Breast epithelium (tissue), 4 donors: ENCODE data around the gene PHF21B. TPM values are rescaled to one million over a fixed set of nuclear protein-coding genes. Genes with fewer than 3 reads are reported as not detected.

ENCODE experiments used
- DNase-seq, 2 donors: peaks; one replicate each; pipeline ENCODE4 v3.0.0-alpha.2; 2019; ENCODE audit warnings: low spot score in 2 of 2
- H3K27ac ChIP-seq, 2 donors: fragments of 200-600 bp; sonication (generic) in 1 of 2; one replicate each; pipeline ENCODE4 v1.5.1; 2016 to 2019; ENCODE audit warnings: mild to moderate bottlenecking in 1 of 2
- H3K27me3 ChIP-seq, 2 donors: fragments of 200-600 bp; sonication (generic) in 1 of 2; one replicate each; pipeline versions ENCODE4 v1.5.1 to v1.6.0; 2017 to 2019; ENCODE audit warnings: control low read depth in 1 of 2, mild to moderate bottlenecking in 1 of 2
- H3K36me3 ChIP-seq: fragments of 200-600 bp; one replicate; pipeline ENCODE4 v1.5.1; 2019
- H3K4me1 ChIP-seq, 2 donors: fragments of 200-600 bp; sonication (generic); one replicate each; pipeline ENCODE4 v1.5.1; 2016 to 2019; ENCODE audit warnings: control low read depth in 1 of 2
- H3K4me3 ChIP-seq, 3 donors: fragments of 200-600 bp; sonication (generic); 1 replicate in 2 of 3; 2 replicates in 1 of 3; pipeline ENCODE4 v1.5.1; 2016 to 2019; ENCODE audit warnings: mild to moderate bottlenecking in 3 of 3, moderate library complexity in 2 of 3
- H3K9me3 ChIP-seq, 2 donors: fragments of 200-600 bp; sonication (generic) in 1 of 2; one replicate each; pipeline ENCODE4 v1.5.1; 2016 to 2019; ENCODE audit warnings: control low read depth in 1 of 2
- CTCF ChIP-seq, 3 donors: fragments of 450-650 bp; IDR thresholded peaks; one replicate each; pipeline ENCODE4 v1.5.1; 2016 to 2017; ENCODE audit warnings: antibody characterized with exemption in 3 of 3, mild to moderate bottlenecking in 3 of 3, moderate library complexity in 3 of 3
- POLR2A ChIP-seq: fragments of 450-650 bp; IDR thresholded peaks from one replicate; pipeline ENCODE4 v1.6.1; 2016; ENCODE audit warnings: antibody characterized with exemption, mild to moderate bottlenecking, moderate library complexity
- POLR2AphosphoS5 ChIP-seq, 3 donors: sonication (generic); formaldehyde crosslinking; IDR thresholded peaks; one replicate each; pipeline ENCODE4 v1.6.1; 2017; ENCODE audit warnings: antibody characterized with exemption in 3 of 3
- intact Hi-C: fragments of 100-400 bp; cut with DNase I; formaldehyde crosslinking; loops from one replicate; pipeline ENCODE4 v1.15.1; 2023; ENCODE audit warnings: low total_unique reads
- total RNA-seq, 3 donors: library from RNA; depleted of rRNA; stranded (reverse); fragments of >200 nt; gene quantifications; one replicate each; pipeline ENCODE4 v1.1.0, GENCODE V29; 2016

PHF21B gene
- total RNA-seq, 3 donors from 2014 or later: 3.6 to 4.1 TPM; not detected in 1

- TF ChIP-seq POLR2AphosphoS5 (IDR thresholded peaks at IDR 0.05) (no peak), POLR2A (no peak), CTCF (IDR thresholded peaks at IDR 0.05) (no peak)
- no peaks in the 10 kb centered on the region for H3K9me3 ChIP-seq
- no peaks in the 10 kb centered on the region for H3K4me1 ChIP-seq
- H3K27ac ChIP-seq: no peak overlapping the region
- no peak overlapping the region for H3K4me3 ChIP-seq
- intact Hi-C loops: no loop called here
- no peak for DNase-seq
- H3K36me3 ChIP-seq: no peaks in the 10 kb centered on the region
- no peaks in the 10 kb centered on the region for H3K27me3 ChIP-seq
These were observed 27.9 kb downstream of the PHF21B start for GRCh38 chr22:44981857-44982256.

- H3K27ac ChIP-seq: no peak overlapping the region
- H3K9me3 ChIP-seq: no peaks in the 10 kb centered on the region
- TF ChIP-seq POLR2A: no peak
- no peak for TF ChIP-seq CTCF (IDR thresholded peaks at IDR 0.05)
- no peak for TF ChIP-seq POLR2AphosphoS5 (IDR thresholded peaks at IDR 0.05)
- H3K27me3 ChIP-seq: no peaks in the 10 kb centered on the region
- no peaks in the 10 kb centered on the region for H3K36me3 ChIP-seq
- no peak for DNase-seq
- no peaks in the 10 kb centered on the region for H3K4me1 ChIP-seq
- no peak overlapping the region for H3K4me3 ChIP-seq
- intact Hi-C loops: no loop called here
These were observed 30.7 kb downstream of the PHF21B start for GRCh38 chr22:44979154-44979553.

- H3K36me3 ChIP-seq: no peaks in the 10 kb centered on the region
- H3K9me3 ChIP-seq: no peaks in the 10 kb centered on the region
- TF ChIP-seq POLR2A (no peak), CTCF (IDR thresholded peaks at IDR 0.05) (peak; percentile 40 to 64 (median 61))
- H3K27ac ChIP-seq: no peak overlapping the region
- no peaks in the 10 kb centered on the region for H3K4me1 ChIP-seq
- intact Hi-C loops: no loop called here
- DNase-seq: peak; percentile 40 to 87
- H3K4me3 ChIP-seq: no peak overlapping the region
- no peaks in the 10 kb centered on the region for H3K27me3 ChIP-seq
These were observed 34.2 kb downstream of the PHF21B start for GRCh38 chr22:44975427-44976262.

- H3K27me3 ChIP-seq: no peaks in the 10 kb centered on the region
- no peaks in the 10 kb centered on the region for H3K4me1 ChIP-seq
- H3K36me3 ChIP-seq: no peaks in the 10 kb centered on the region
- no peak for DNase-seq
- no peak overlapping the region for H3K4me3 ChIP-seq
- intact Hi-C loops: no loop called here
- no peak overlapping the region for H3K27ac ChIP-seq
- no peak for TF ChIP-seq CTCF (IDR thresholded peaks at IDR 0.05)
- TF ChIP-seq POLR2AphosphoS5 (IDR thresholded peaks at IDR 0.05): no peak
- TF ChIP-seq POLR2A: no peak
- no peaks in the 10 kb centered on the region for H3K9me3 ChIP-seq
These were observed 35.4 kb downstream of the PHF21B start for GRCh38 chr22:44974454-44974853.

- Histone ChIP-seq H3K27me3 (no peaks in the 10 kb centered on the region), H3K4me1 (no peaks in the 10 kb centered on the region), H3K9me3 (no peaks in the 10 kb centered on the region), H3K4me3 (no peak overlapping the region), H3K36me3 (no peaks in the 10 kb centered on the region), H3K27ac (no peak overlapping the region)
- intact Hi-C loops: no loop called here
- no peak for TF ChIP-seq CTCF (IDR thresholded peaks at IDR 0.05)
- TF ChIP-seq POLR2A: no peak
- TF ChIP-seq POLR2AphosphoS5 (IDR thresholded peaks at IDR 0.05): no peak
- no peak for DNase-seq
These were observed 36.0 kb downstream of the PHF21B start for GRCh38 chr22:44973829-44974228.
